K562 (cell line): Measurements from ENCODE around the gene KMT2A. TPM values are rescaled to one million over a fixed set of nuclear protein-coding genes. Genes with fewer than 3 reads are reported as not detected.

Experiments
- ATAC-seq: fragments of 200-7000 bp; cut with Tn5 transposase; 3 replicates; pipeline ENCODE4 v1.9.1; 2020; ENCODE audit warnings: moderate library complexity
- BruUV-seq: library from RNA; stranded (reverse); fragments of 400-500 nt; replicated peaks from 2 replicates; lab custom pipeline; 2021; lab: Mats Ljungman, UMichigan
- CTCF ChIA-PET: fragments of 300-600 bp; formaldehyde crosslinking; extraction: SDS; loops from one replicate; lab custom pipeline; 2021; ENCODE audit warnings: low intra/inter-chr PET ratio; lab: Yijun Ruan, JAX
- POLR2A ChIA-PET: fragments of 300-600, 350-650 bp; sonication (Branson Sonifier 250); formaldehyde crosslinking; extraction: SDS; loops from one replicate; lab custom pipeline; 2021; ENCODE audit warnings: antibody characterized with exemption, inconsistent platforms; lab: Yijun Ruan, JAX
- DNase-seq, 4 experiments: peaks; one replicate each; pipeline versions ENCODE4 v3.0.0 to v3.0.0-alpha.2; 2011 to 2018; ENCODE audit warnings: low spot score in 3 of 4, mixed read lengths in 3 of 4; ENCODE audit errors: extremely low read depth in 1 of 4
- FAIRE-seq: peaks from 2 replicates; lab custom pipeline; 2011; peaks lifted over from hg19 to GRCh38; lab: Jason Lieb, UNC
- H2AFZ ChIP-seq: 2 replicates; pipeline ENCODE4 v1.6.0; 2011; ENCODE audit warnings: low read depth, low read length, control low read depth, inconsistent platforms
- H3K27ac ChIP-seq: fragments of 200-600 bp; 3 replicates; pipeline ENCODE4 v1.8.0; 2011; ENCODE audit warnings: low read depth, mild to moderate bottlenecking, control low read depth, inconsistent platforms, low read length, moderate library complexity, mixed read lengths; ENCODE audit errors: extremely low read depth
- H3K27me3 ChIP-seq, 2 experiments: fragments of 300-600 bp in 1 of 2; 2 replicates in 1 of 2; 3 replicates in 1 of 2; pipeline versions ENCODE4 v1.6.0 to v1.8.0; 2011; ENCODE audit warnings: inconsistent platforms in 2 of 2, low read length in 2 of 2, mild to moderate bottlenecking in 1 of 2, mixed read lengths in 1 of 2, moderate library complexity in 1 of 2; ENCODE audit not compliant: control insufficient read depth in 2 of 2, insufficient read depth in 2 of 2
- H3K36me3 ChIP-seq: fragments of 300-600 bp; 3 replicates; pipeline ENCODE4 v1.8.0; 2011; ENCODE audit warnings: mild to moderate bottlenecking, low read length, inconsistent platforms; ENCODE audit not compliant: control insufficient read depth, insufficient read depth
- H3K4me1 ChIP-seq, 2 experiments: fragments of 200-600 bp in 1 of 2; replicated peaks in 1 of 2; 2 replicates in 1 of 2; 3 replicates in 1 of 2; pipeline versions ENCODE4 v1.5.1 to v1.8.0; 2011; ENCODE audit warnings: inconsistent platforms in 2 of 2, low read length in 2 of 2, mild to moderate bottlenecking in 1 of 2, mixed read lengths in 1 of 2, moderate library complexity in 1 of 2; ENCODE audit not compliant: control insufficient read depth in 2 of 2, insufficient read depth in 2 of 2
- H3K4me2 ChIP-seq: 2 replicates; pipeline ENCODE4 v1.6.1; 2011; ENCODE audit warnings: low read length, control low read depth, inconsistent platforms, mixed read lengths; ENCODE audit not compliant: insufficient read depth
- H3K4me3 ChIP-seq: fragments of 200-600 bp; sonication (generic), shearing (Covaris generic); 2 replicates; pipeline ENCODE4 v1.5.1; 2016; ENCODE audit warnings: control low read depth, inconsistent platforms
- H3K79me2 ChIP-seq: fragments of 200-600 bp; 3 replicates; pipeline ENCODE4 v1.8.0; 2011; ENCODE audit warnings: low read length, inconsistent platforms; ENCODE audit not compliant: control insufficient read depth, insufficient read depth
- H3K9ac ChIP-seq, 2 experiments: 2 replicates each; pipeline versions ENCODE4 v1.6.0 to v1.6.1; 2011; ENCODE audit warnings: low read depth in 2 of 2, low read length in 2 of 2, control low read depth in 1 of 2, inconsistent platforms in 1 of 2, mild to moderate bottlenecking in 1 of 2, mixed read lengths in 1 of 2; ENCODE audit not compliant: insufficient read depth in 1 of 2
- H3K9me1 ChIP-seq: one replicate; pipeline ENCODE4 v1.6.0; 2011; ENCODE audit warnings: inconsistent platforms, mild to moderate bottlenecking, low read length, moderate library complexity; ENCODE audit not compliant: control insufficient read depth, insufficient read depth
- H3K9me3 ChIP-seq: replicated peaks from 2 replicates; pipeline ENCODE4 v1.5.1; 2011; ENCODE audit warnings: low read depth, low read length, inconsistent platforms; ENCODE audit not compliant: control insufficient read depth, insufficient read depth
- H4K20me1 ChIP-seq: replicated peaks from 2 replicates; pipeline ENCODE4 v1.6.1; 2011; ENCODE audit warnings: low read length, inconsistent platforms, mixed read lengths; ENCODE audit not compliant: control insufficient read depth, insufficient read depth
- CBX3 ChIP-seq, 2 experiments: IDR thresholded peaks; 1 replicate in 1 of 2; 2 replicates in 1 of 2; pipeline ENCODE4 v1.6.1; 2012; ENCODE audit warnings: inconsistent platforms in 2 of 2, low read length in 2 of 2, borderline replicate concordance in 1 of 2, control low read depth in 1 of 2
- ELK1 ChIP-seq: sonication (generic); formaldehyde crosslinking; IDR thresholded peaks from 2 replicates; pipeline ENCODE4 v1.8.1; 2022; ENCODE audit warnings: missing genetic modification reagents
- ELK3 ChIP-seq: fragments of 450-650 bp; formaldehyde crosslinking; IDR thresholded peaks from 2 replicates; pipeline ENCODE4 v1.4.0; 2020; ENCODE audit warnings: mild to moderate bottlenecking
- KLF1 ChIP-seq: fragments of 450-650 bp; IDR thresholded peaks from 2 replicates; pipeline ENCODE4 v1.6.1; 2016; ENCODE audit warnings: missing genetic modification characterization, missing compliant biosample characterization
- RNF219 ChIP-seq: fragments of 250-450 bp; sonication (Bioruptor Pico); IDR thresholded peaks from 2 replicates; pipeline ENCODE4 v1.5.0; 2022; ENCODE audit warnings: mild to moderate bottlenecking
- SFPQ ChIP-seq: fragments of 200-400 bp; formaldehyde crosslinking; IDR thresholded peaks from 2 replicates; pipeline ENCODE4 v1.6.1; 2017; ENCODE audit warnings: mild to moderate bottlenecking, low read depth, low read length, moderate library complexity
- SPI1 ChIP-seq: IDR thresholded peaks from 2 replicates; pipeline ENCODE4 v1.6.1; 2011; ENCODE audit warnings: low read depth, low read length, control low read depth, borderline replicate concordance
- SRSF7 ChIP-seq: fragments of 200-400 bp; formaldehyde crosslinking; optimal IDR thresholded peaks from 2 replicates; pipeline ENCODE3; 2017; ENCODE audit warnings: mild to moderate bottlenecking, low read depth, low read length
- ZNF609 ChIP-seq: sonication (generic); formaldehyde crosslinking; IDR thresholded peaks from 2 replicates; pipeline ENCODE4 v1.8.1; 2023; ENCODE audit warnings: missing genetic modification reagents, mild to moderate bottlenecking, borderline replicate concordance
- ZNF644 ChIP-seq: fragments of 200-800 bp; sonication (Bioruptor generic); IDR thresholded peaks from 2 replicates; pipeline ENCODE4 v1.6.1; 2016; ENCODE audit warnings: low read depth, missing genetic modification characterization, missing compliant biosample characterization
- whole genome bisulfite sequencing: fragments of 100-300 bp; shearing (Covaris generic); methylation state at CpG from one replicate; pipeline ENCODE4 v1.1.6; 2016; ENCODE audit warnings: low coverage, mixed read lengths; ENCODE audit not compliant: insufficient coverage; ENCODE audit errors: missing lambda C conversion rate; 5-methylcytosine and 5-hydroxymethylcytosine counted together
- in situ Hi-C: fragments of 300-500 bp; cut with MboI; formaldehyde crosslinking; loops from 4 replicates; pipeline ENCODE4 v1.15.0; 2018; ENCODE audit warnings: inconsistent platforms, mixed read lengths
- intact Hi-C: fragments of 100-400 bp; cut with micrococcal nuclease; formaldehyde crosslinking; loops from 2 replicates; pipeline ENCODE4 v1.14.2; 2022
- polyA plus RNA-seq, 8 experiments: library from polyadenylated mRNA; depleted of rRNA in 4 of 8; stranded (reverse) in 5 of 8; unstranded in 3 of 8; fragments of >200 nt; fragmentation: Nextera tagmentation in 2 of 8; fragmentation: Illumina TruSeq in 1 of 8; extraction: Ambion mirVana in 2 of 8; extraction: Trizol in 1 of 8; gene quantifications; 2 replicates each; pipeline versions ENCODE4 v1.2.1 to v1.2.3, GENCODE V29; 2011 to 2014; ENCODE audit warnings: inconsistent platforms in 1 of 8, missing spikeins in 1 of 8
- total RNA-seq, 7 experiments: library from RNA; depleted of rRNA in 6 of 7; stranded (reverse); fragments of >200 nt in 6 of 7; fragmentation: Illumina TruSeq in 2 of 7; extraction: Trizol in 2 of 7; gene quantifications; 2 replicates each; pipeline versions ENCODE4 v1.2.1 to v1.2.3, GENCODE V29; 2011 to 2021; ENCODE audit warnings: low replicate concordance in 1 of 7

The KMT2A gene
- total and polyA plus RNA-seq, 9 of the 15 experiments (the other 6 are each of a cell fraction or from before 2014, with no cell fraction given): 9.6 to 59.9 (median 32.6) TPM

- no peaks in the 10 kb centered on the region for H3K27me3 ChIP-seq
- 86% methylated on average over 7 of the region's 7 CpGs for WGBS
- TF ChIP-seq RNF219 (CRISPR knock-in tag) (no peak), SFPQ (no peak), ZNF644 (tag) (no peak), ELK3 (CRISPR knock-in tag) (no peak), CBX3 (IDR thresholded peaks at IDR 0.05; ENCODE audit: borderline replicate concordance in 1 of 2, low read length in 2 of 2) (no peak), ELK1 (CRISPR knock-in tag) (no peak), KLF1 (no peak), SRSF7 (no peak), SPI1 (no peak), ZNF609 (CRISPR knock-in tag) (no peak)
These were observed 40.4 kb downstream of the KMT2A start for GRCh38 chr11:118476676-118477075.

More at GRCh38 chr11:118476676-118477075, 40.4 kb downstream of the KMT2A start:
- ATAC-seq (no peak), DNase-seq (no peak), FAIRE-seq (no peak)
- POLR2A ChIA-PET: interaction anchor here (1.0 to 1.2 kb wide), 2 partner anchors 23 to 96 kb away, joined by 3 to 4 read pairs; no protein-coding TSS in a partner anchor
- H2AFZ ChIP-seq: no peak overlapping the region
- H3K4me3 ChIP-seq: no peak overlapping the region
- no peaks in the 10 kb centered on the region for H3K9me3 ChIP-seq
- no TSS peak for BruUV-seq
- in situ Hi-C loops: no loop called here
- H3K4me2 ChIP-seq: no peak overlapping the region
- CTCF ChIA-PET: no interaction called here
- intact Hi-C loops: no loop called here
- no peak overlapping the region for H3K27ac ChIP-seq
- peaks cover 28% of the 10 kb centered on the region for H3K79me2 ChIP-seq
- no peaks in the 10 kb centered on the region for H3K4me1 ChIP-seq
- H4K20me1 ChIP-seq: 0 out of 2 replicates have a peak, but pooled peaks cover 3% of the 10 kb centered on the region
- peaks cover 91% of the 10 kb centered on the region for H3K36me3 ChIP-seq
- H3K9ac ChIP-seq: no peak overlapping the region
- H3K9me1 ChIP-seq: no peaks in the 10 kb centered on the region
